MCF 10A (cell line): ENCODE results near the gene ELP4. TPM values are rescaled to one million over a fixed set of nuclear protein-coding genes. Genes with fewer than 3 reads are reported as not detected.
"Not testable (repeated sequence)": the region's sequence is repeated elsewhere in the genome, so short reads cannot be mapped to it uniquely, and the experiment has no call there.

Experiments used
- BruUV-seq: library from RNA; stranded (reverse); fragments of 400-500 nt; replicated peaks from 2 replicates; lab custom pipeline; 2021; lab: Mats Ljungman, UMichigan
- CTCF ChIA-PET: fragments of 300-600 bp; sonication (Branson Sonifier 250); formaldehyde crosslinking; extraction: SDS; loops from one replicate; lab custom pipeline; 2021; ENCODE audit warnings: antibody characterized with exemption, inconsistent platforms; lab: Yijun Ruan, JAX
- POLR2A ChIA-PET: fragments of 300-600, 350-650 bp; sonication (Branson Sonifier 250); formaldehyde crosslinking; extraction: SDS; loops from one replicate; lab custom pipeline; 2020; ENCODE audit warnings: antibody characterized with exemption, inconsistent platforms; lab: Yijun Ruan, JAX
- DNase-seq: peaks from one replicate; pipeline ENCODE4 v3.0.0-alpha.2; 2018; ENCODE audit not compliant: unreplicated experiment
- H3K27ac Mint-ChIP-seq: one replicate; pipeline ENCODE4 v1.8.0; 2022; ENCODE audit warnings: mild to moderate bottlenecking, low read depth, mixed read lengths; ENCODE audit not compliant: unreplicated experiment
- H3K27me3 Mint-ChIP-seq: one replicate; pipeline ENCODE4 v1.8.0; 2022; ENCODE audit warnings: mixed read lengths; ENCODE audit not compliant: insufficient read depth, unreplicated experiment
- H3K36me3 Mint-ChIP-seq: one replicate; pipeline ENCODE4 v1.8.0; 2022; ENCODE audit warnings: mild to moderate bottlenecking, moderate library complexity, mixed read lengths; ENCODE audit not compliant: insufficient read depth, unreplicated experiment
- H3K4me1 Mint-ChIP-seq: one replicate; pipeline ENCODE4 v1.8.0; 2022; ENCODE audit warnings: mixed read lengths; ENCODE audit not compliant: insufficient read depth, unreplicated experiment
- H3K4me3 Mint-ChIP-seq: one replicate; pipeline ENCODE4 v1.8.0; 2022; ENCODE audit warnings: mild to moderate bottlenecking, moderate library complexity, mixed read lengths; ENCODE audit not compliant: unreplicated experiment
- H3K9me3 Mint-ChIP-seq: one replicate; pipeline ENCODE4 v1.8.0; 2022; ENCODE audit warnings: mixed read lengths; ENCODE audit not compliant: unreplicated experiment
- CTCF ChIP-seq: fragments of 200-600 bp; IDR thresholded peaks from one replicate; pipeline ENCODE4 v1.8.0; 2022; ENCODE audit warnings: antibody characterized with exemption, mild to moderate bottlenecking; ENCODE audit not compliant: unreplicated experiment
- intact Hi-C: fragments of 100-400 bp; cut with micrococcal nuclease; formaldehyde crosslinking; loops from 2 replicates; pipeline ENCODE4 v1.14.1; 2022
- total RNA-seq: library from RNA; stranded (reverse); gene quantifications from 2 replicates; pipeline ENCODE4 v1.2.3, GENCODE V29; 2022

Gene ELP4
- total RNA-seq, 1 experiment from 2014 or later, result 18.3 TPM

- Mint-ChIP-seq H3K4me3 (no peak overlapping the region), H3K9me3 (no peaks in the 10 kb centered on the region), H3K27ac (no peak overlapping the region), H3K27me3 (no peaks in the 10 kb centered on the region), H3K4me1 (peaks cover 15% of the 10 kb centered on the region), H3K36me3 (no peaks in the 10 kb centered on the region)
- no peak for TF ChIP-seq CTCF
- no peak for DNase-seq
- ChIA-PET POLR2A (interaction anchor here (0.9 kb wide), 1 partner anchor 14 kb away, joined by 3 read pairs; no protein-coding TSS in a partner anchor), CTCF (interaction anchor here (0.9 to 1.2 kb wide), 2 partner anchors 18 to 350 kb away, joined by 3 read pairs; no protein-coding TSS in a partner anchor)
- BruUV-seq, result no TSS peak
- intact Hi-C loops, result no loop called here
Observed at GRCh38 chr11:31657091-31657490, 147.5 kb downstream of the ELP4 start.

GRCh38 chr11:31664129-31664528 lies 154.6 kb downstream of the ELP4 start:
- Mint-ChIP-seq H3K4me1 (no peaks in the 10 kb centered on the region), H3K9me3 (no peaks in the 10 kb centered on the region), H3K36me3 (no peaks in the 10 kb centered on the region), H3K27ac (no peak overlapping the region), H3K27me3 (no peaks in the 10 kb centered on the region), H3K4me3 (no peak overlapping the region)
- no TSS peak for BruUV-seq
- no peak for TF ChIP-seq CTCF
- POLR2A ChIA-PET, result interaction anchor here (1.5 kb wide), 1 partner anchor 9 kb away, joined by 5 read pairs; no protein-coding TSS in a partner anchor
- CTCF ChIA-PET, result interaction anchor here (2.6 kb wide), 1 partner anchor 23 kb away, joined by 10 read pairs; no protein-coding TSS in a partner anchor
- DNase-seq, result no peak
- intact Hi-C loops, result no loop called here

- BruUV-seq, result no TSS peak
Observed at GRCh38 chr11:31664954-31665353, 155.4 kb downstream of the ELP4 start.

GRCh38 chr11:31671681-31672080 lies 162.1 kb downstream of the ELP4 start:
- H3K4me3 Mint-ChIP-seq, result no peak overlapping the region
- H3K4me1 Mint-ChIP-seq, result peaks cover 10% of the 10 kb centered on the region
- no peak overlapping the region for H3K27ac Mint-ChIP-seq
- ChIA-PET POLR2A (no interaction called here), CTCF (interaction anchor here (0.6 to 0.7 kb wide), 3 partner anchors 44 to 286 kb away, joined by 3 read pairs; no protein-coding TSS in a partner anchor)
- no peak for TF ChIP-seq CTCF
- H3K9me3 Mint-ChIP-seq, result no peaks in the 10 kb centered on the region
- no peaks in the 10 kb centered on the region for H3K27me3 Mint-ChIP-seq
- no TSS peak for BruUV-seq
- no peak for DNase-seq
- intact Hi-C loops, result no loop called here
- no peaks in the 10 kb centered on the region for H3K36me3 Mint-ChIP-seq

More at GRCh38 chr11:31664954-31665353, 155.4 kb downstream of the ELP4 start:
- H3K27me3 Mint-ChIP-seq, result no peaks in the 10 kb centered on the region
- intact Hi-C loops, result no loop called here
- ChIA-PET POLR2A (interaction anchor here (1.5 kb wide), 1 partner anchor 10 kb away, joined by 5 read pairs; no protein-coding TSS in a partner anchor), CTCF (interaction anchor here (0.6 to 0.7 kb wide), 3 partner anchors 8 to 32 kb away, joined by 3 to 4 read pairs (median 4); no protein-coding TSS in a partner anchor)
- H3K4me3 Mint-ChIP-seq, result no peak overlapping the region
- no peak for TF ChIP-seq CTCF
- H3K4me1 Mint-ChIP-seq, result no peaks in the 10 kb centered on the region
- no peaks in the 10 kb centered on the region for H3K36me3 Mint-ChIP-seq
- no peak overlapping the region for H3K27ac Mint-ChIP-seq
- DNase-seq, result no peak
- no peaks in the 10 kb centered on the region for H3K9me3 Mint-ChIP-seq

- H3K4me1 Mint-ChIP-seq, result peaks cover 10% of the 10 kb centered on the region
- H3K9me3 Mint-ChIP-seq, H3K36me3 Mint-ChIP-seq, H3K4me3 Mint-ChIP-seq, DNase-seq, H3K27ac Mint-ChIP-seq, intact Hi-C loops, H3K27me3 Mint-ChIP-seq, BruUV-seq: not testable (repeated sequence)
- ChIA-PET POLR2A (interaction anchor here (0.9 kb wide), 1 partner anchor 17 kb away, joined by 3 read pairs; no protein-coding TSS in a partner anchor), CTCF (interaction anchor here (0.8 to 1.0 kb wide), 2 partner anchors 8 to 9 kb away, joined by 4 to 5 read pairs; no protein-coding TSS in a partner anchor)
Observed at GRCh38 chr11:31673108-31673507, 163.5 kb downstream of the ELP4 start.
